Subcutaneous adipose tissue (tissue), 4 donors: ENCODE results near the gene C5orf52. TPM values are rescaled to one million over a fixed set of nuclear protein-coding genes. Genes with fewer than 3 reads are reported as not detected.

Source experiments
- CTCF ChIP-seq: fragments of 450-650 bp; IDR thresholded peaks from one replicate; pipeline ENCODE4 v1.5.1; 2016; ENCODE audit warnings: low read depth, mild to moderate bottlenecking, control low read depth, antibody characterized with exemption, moderate library complexity
- total RNA-seq, 4 donors: library from RNA; depleted of rRNA; stranded (reverse); fragments of >200 nt; gene quantifications; one replicate each; pipeline ENCODE4 v1.1.0, GENCODE V29; 2016

The C5orf52 gene
- total RNA-seq, 4 donors from 2014 or later = not detected

GRCh38 chr5:157650991-157651611, 20.2 kb upstream of the C5orf52 start:
- no peak for TF ChIP-seq CTCF

- no peak for TF ChIP-seq CTCF
Measured at GRCh38 chr5:157651623-157652376, 19.5 kb upstream of the C5orf52 start.

- TF ChIP-seq CTCF = no peak
Measured at GRCh38 chr5:157652377-157652692, 19.0 kb upstream of the C5orf52 start, which contains the start of gene SOX30. Gene SOX30 (minus strand): TSS chr5:157652438. CDS start chr5:157652078, 360 bp downstream.

- TF ChIP-seq CTCF = no peak
Measured at GRCh38 chr5:157657516-157657915, 13.8 kb upstream of the C5orf52 start.

- no peak for TF ChIP-seq CTCF
Measured at GRCh38 chr5:157658893-157659292, 12.4 kb upstream of the C5orf52 start.

- no peak for TF ChIP-seq CTCF
Measured at GRCh38 chr5:157659868-157660660, 11.3 kb upstream of the C5orf52 start.

- no peak for TF ChIP-seq CTCF
Measured at GRCh38 chr5:157665467-157666070, 5.8 kb upstream of the C5orf52 start.
